Right kidney (tissue), 1 donor: ENCODE data around the gene EPS15.
"Not testable (repeated sequence)": the region's sequence is repeated elsewhere in the genome, so short reads cannot be mapped to it uniquely, and the experiment has no call there.

Source experiments
- DNase-seq: peaks from one replicate; pipeline ENCODE4 v3.0.0-alpha.2; 2016

EPS15 gene

GRCh38 chr1:51543858-51544257 lies 24.8 kb upstream of the EPS15 start:
- DNase-seq, result no peak

- DNase-seq, result no peak
Observed at GRCh38 chr1:51542158-51542953, 23.3 kb upstream of the EPS15 start.

DNA sequence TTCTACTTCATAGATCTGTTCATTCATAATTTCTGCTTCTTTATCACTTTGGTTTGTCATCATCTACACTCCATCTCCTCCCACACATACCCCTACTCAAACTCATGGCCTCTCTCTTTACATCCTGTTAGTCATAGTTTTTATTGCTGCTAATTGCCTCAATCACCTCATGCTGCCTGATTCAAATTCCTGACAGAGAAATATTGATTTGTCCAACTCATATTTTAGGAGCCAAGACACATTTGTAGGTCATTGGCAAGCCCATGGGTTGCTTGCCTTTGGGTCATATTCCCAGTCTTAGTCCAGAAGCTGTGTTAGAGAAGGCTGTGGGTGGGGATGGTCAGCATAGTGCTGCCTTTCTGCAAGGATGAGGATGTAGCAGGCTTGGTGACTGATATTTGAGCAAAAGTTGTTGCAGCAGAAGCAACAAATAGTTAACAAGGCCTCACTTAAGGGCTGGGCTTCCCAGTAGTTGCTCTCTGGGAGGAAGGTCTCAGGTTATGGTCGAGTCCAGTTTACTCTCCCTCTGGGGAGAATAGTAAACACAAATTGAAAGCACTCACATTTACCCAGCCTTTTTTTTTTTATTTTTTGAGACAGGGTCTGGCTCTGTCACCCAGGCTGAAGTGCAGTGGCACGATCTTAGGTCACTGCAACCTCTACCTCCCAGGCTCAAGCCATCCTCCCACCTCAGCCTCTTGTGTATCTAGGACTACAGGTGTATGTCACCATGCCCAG lies 22.4 kb upstream of the EPS15 start:
- no peak for DNase-seq

DNA sequence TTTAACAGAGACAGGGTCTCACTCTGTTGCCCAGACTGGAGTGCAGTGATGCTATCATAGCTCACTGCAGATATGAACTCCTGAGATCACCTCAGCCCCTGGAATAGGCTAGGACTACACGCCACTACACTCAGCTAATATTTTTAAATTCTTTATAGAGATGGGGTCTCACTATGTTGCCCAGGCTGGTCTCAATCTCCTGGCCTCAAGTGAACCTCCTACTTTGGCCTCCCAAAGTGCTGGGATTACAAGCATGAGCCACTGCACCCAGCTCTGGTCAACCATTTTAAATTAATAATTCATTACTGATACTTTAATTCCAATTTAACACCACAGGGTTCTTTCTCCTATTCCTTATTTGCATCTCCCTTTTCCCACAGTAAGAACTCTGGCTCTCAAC lies 18.5 kb upstream of the EPS15 start:
- no peak for DNase-seq

DNA sequence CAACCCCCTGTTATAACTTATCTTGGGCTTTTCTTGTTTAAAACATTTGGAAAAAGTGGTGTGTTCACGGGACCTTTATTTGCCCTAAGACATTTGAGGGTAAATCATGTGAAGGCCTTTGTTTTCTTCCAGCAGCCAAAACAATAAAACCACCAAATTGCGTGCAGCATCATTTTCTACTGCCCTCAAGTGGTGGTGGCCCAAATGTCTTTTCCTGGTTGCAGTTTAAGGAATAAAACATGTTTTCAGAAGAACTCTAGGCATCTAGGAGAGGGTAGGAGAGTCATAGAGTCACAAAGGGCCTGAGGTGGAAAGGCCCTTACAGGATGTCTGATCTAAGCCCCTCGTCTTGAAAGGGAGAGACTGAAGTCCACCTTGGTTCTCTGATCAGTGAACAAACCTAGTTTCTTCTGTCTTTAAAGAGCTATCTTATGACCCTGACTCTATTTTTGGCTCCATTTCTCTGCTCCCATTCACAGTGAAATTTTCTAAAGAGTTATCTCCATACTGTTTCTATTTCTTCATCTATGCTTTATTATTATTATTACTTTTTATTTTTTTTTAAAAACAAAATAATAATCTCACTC lies 16.0 kb upstream of the EPS15 start:
- DNase-seq, result peak; percentile 17

DNA sequence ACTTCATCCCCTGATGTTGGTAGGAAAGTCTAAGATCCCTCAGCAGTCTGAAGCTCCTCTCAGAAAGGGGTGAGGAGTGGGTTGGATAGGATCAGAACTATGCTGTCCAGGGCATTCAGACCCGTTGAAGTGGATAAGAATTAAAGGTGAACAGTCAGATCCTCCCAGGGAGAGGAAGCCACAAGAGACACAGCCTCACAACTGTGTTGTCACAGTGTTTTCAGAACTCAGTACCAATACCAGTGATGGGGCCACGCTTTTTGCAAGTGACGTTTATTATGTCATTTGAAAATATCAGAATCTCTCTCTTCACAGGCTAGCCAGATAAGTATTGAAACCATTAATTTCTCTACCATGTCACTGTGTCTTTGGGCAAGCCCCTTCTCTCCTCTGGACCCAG lies 15.4 kb upstream of the EPS15 start:
- DNase-seq, result no peak

DNA sequence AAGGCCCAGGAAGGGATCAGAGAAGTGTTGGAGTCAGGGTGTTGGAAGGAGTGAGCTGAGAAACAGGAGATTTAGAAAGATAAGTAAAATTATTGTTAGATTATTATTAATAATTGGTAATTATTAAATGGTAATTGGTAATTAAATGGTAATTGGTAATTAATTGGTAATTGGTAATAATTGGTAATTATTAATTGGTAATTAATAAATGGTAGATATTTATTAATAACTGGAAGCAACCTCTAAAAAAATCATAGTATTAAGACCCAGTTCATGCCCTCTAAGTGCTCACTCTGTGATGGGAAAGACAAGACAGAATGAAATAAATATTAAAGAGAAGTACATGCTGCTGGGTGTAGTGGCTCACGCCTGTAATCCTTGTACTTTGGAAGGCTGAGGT lies 13.8 kb upstream of the EPS15 start:
- DNase-seq, result no peak

- not testable (repeated sequence) for DNase-seq
Observed at GRCh38 chr1:51530447-51530846, 11.4 kb upstream of the EPS15 start.

GRCh38 chr1:51527144-51527543 lies 8.1 kb upstream of the EPS15 start:
- DNase-seq, result no peak

DNA sequence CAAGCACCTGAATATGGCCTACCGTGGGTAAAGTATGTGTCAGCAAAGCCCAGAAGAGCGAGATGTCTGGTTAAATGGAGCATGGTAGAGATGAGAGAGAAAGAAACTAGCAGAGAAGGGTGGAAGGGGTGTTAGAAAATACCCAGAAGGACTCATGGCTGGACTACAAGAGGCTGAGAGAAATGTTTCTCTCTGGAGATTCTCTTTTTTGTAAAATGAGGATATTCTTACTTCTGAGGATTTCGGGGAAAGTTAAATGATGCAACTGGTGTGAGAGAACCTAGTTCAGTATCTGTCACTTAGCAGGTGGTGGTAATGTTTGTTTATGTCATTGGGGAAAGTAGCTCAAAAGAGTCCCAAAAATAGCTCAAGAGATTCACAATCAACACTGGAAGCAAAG lies 7.2 kb upstream of the EPS15 start:
- no peak for DNase-seq

DNA sequence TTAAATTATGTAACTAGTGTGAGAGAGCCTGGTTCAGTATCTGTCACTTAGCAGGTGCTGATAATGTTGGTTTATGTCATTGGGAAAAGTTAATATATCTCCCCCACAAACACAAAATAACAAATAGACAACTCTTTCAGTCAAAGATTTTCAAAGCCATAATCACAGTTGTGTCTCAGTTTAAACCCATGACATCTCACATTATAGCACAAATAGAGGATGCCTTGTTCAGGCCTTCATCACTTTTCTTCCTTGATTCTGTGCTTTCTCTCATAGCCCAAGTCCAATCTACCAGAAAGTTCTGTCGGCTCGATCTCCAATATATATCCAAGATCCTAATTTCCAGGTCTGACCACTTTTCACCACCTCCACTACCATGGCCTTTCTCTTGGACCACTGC lies 6.2 kb upstream of the EPS15 start:
- DNase-seq, result no peak

GRCh38 chr1:51524817-51525216 lies 5.8 kb upstream of the EPS15 start:
- no peak for DNase-seq

DNA sequence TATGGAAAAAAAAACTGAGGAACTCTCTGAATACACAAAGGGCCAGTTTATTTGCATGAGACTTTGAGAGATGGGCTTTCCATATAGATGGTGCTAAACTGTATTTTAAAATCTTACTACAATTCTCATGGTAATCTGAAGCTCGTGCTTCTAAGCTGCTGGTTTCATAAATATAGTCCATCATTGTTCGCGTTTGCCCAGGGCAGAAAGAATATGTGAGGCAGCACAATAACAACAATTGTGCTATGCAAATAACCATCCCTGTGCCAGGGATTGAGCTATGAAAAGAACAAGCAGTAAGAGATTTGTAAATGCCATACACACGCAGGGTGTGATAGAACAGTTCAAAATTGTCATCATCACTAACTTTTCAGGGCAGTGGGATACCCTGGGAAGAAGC lies 4.9 kb upstream of the EPS15 start:
- DNase-seq, result no peak

GRCh38 chr1:51520700-51521248 lies 1.7 kb upstream of the EPS15 start:
- no peak for DNase-seq

DNA sequence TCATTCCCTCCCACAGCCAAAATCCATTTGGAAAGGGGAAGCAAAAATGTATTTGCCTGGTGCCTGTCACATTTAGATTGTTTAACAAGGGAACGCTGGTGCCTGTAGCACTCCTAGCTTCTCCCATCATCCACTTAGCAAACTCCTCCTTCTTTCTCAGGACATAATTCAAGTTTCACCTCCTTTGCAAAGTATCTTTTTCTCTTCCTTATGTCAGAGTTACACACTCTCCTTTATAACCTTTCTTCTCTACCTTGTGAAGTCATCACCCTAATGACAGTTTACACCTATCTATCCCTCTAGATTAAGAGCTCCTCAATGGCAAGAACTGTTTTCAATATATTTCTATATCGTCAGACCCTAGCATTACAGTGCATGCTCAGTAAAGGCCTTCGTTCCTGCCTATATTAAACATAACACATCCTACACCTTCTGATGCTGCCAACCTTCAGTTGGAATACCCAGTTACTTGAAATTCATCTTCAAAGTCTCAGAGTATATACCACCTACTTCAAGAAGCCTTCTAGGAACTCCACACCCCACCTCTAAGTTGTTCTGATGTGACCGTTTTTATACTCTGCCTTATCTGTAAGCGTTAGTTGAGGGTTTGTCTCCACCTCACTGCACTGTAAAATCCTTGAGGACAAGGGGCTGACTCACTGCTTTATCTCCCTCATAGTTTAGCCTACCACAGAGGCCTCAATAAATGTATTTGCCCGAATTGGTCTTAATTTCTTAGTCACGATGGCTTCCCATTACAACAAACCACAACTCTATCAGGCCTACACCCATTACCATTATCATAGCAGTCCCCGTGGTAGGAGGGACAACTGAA lies 1.0 kb upstream of the EPS15 start:
- no peak for DNase-seq

DNA sequence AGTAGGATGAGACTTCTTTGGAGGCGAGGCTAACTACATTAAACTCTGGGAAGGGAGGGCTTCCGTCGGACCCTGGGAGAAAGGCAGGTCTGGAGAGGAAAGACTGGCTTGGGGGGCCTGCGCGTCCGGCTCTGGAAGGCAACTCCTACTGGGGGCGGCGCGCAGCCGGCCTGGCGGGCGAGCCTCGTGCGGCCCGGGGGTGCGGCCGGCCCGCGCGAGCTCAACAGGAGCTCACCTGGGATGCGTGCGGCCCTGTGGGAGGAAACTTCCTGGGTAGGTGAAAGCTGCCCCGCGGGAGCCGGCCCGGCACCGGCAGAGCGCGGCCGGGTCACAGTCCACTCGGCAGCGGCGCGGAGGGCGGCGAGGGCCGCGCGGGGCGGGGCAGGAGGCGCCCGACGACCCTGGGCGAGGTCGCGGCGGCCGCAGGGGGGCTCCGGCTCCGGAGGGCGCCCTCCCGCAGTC lies 449 bp downstream of the EPS15 start:
- peak; percentile 74 for DNase-seq

- DNase-seq, result no peak
Observed at GRCh38 chr1:51518033-51518585, 957 bp downstream of the EPS15 start.

DNA sequence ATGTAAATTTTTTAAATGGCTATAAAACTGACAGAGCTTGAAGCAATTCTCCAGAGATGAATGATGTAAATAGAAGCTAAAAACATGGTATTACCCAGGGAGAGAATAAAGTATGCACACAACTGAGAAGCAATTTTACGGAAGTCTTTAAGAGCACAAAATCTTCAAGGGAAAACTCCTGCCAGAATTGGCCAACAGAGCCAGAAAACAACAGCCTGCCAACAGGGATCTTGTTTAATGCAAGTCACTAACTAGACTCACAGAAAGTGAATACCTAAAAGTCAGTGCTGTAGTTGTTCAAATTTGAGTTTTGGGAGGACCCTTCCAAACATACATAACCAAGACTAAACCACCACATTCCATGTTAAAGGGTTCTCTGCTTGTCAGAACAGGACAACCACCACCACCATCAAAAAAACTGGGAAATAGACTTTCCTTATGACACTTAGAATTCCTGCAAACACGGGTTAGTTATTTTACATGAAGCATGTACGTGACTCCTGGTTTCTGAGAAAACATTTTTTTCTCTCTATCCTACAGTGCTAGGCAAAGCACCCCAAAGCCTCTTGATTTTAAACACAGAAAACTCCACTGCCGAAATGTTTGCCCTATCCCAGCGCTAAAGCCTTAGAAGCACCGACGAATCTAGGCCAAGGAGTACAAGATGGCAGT lies 1.6 kb downstream of the EPS15 start:
- DNase-seq, result peak; percentile 33

GRCh38 chr1:51516649-51517158 lies 2.4 kb downstream of the EPS15 start:
- DNase-seq, result no peak

DNA sequence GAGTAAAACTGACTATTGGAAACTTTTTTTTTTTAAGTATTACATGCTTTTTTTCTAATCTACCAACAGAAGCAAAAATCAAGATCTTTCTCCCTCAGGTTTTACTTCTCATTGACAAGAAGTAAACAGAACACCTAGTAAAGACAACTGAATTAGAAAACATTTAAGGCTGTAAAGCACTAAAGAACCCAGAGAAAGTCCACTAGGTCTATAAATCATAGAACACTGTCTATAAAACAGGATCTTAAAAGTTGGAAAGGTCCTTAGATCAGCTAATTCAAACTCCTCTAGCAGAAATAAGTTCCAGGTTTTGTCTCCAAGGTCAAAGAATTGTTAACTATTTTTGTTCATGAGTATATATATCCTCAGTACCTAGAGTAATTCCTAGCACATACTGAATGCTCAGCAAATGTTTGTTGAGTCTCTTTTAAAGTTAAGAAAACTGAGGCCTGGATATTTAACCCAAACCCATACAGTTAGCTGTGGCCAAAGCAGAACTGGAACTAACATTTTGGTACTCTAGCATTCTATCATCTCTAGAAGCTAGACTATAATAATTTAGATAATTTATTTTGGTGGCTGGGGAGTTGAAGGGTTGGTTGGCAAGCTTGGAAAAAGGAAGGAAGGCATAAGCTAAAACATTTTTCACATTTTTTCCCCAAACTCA lies 3.0 kb downstream of the EPS15 start:
- no peak for DNase-seq
